GM12801 (cell line): Measurements from ENCODE around the gene ASL.

Experiments used
- CTCF ChIP-seq: IDR thresholded peaks from one replicate; pipeline ENCODE4 v1.5.1; 2011; ENCODE audit warnings: control low read depth; ENCODE audit not compliant: insufficient read length; ENCODE audit errors: extremely low read depth

The ASL gene

GRCh38 chr7:66142996-66143395 lies 67.4 kb downstream of the ASL start:
- no peak for TF ChIP-seq CTCF
